SU-DHL-6 (cell line): Measurements from ENCODE around the gene MARVELD1.

Source experiments
- EZH2phosphoT487 ChIP-seq: fragments of 200-600 bp; sonication (generic), shearing (Covaris generic); conservative IDR thresholded peaks from 2 replicates; pipeline ENCODE4 v1.6.1; 2018; ENCODE audit warnings: mild to moderate bottlenecking, antibody characterized with exemption, low read length, moderate library complexity, mixed read lengths
- TF ChIP-seq, protein P1 (sequence below): fragments of 200-600 bp; sonication (generic); IDR thresholded peaks from one replicate; pipeline ENCODE4 v1.5.1; 2017; ENCODE audit warnings: antibody characterized with exemption, mild to moderate bottlenecking, low read length, moderate library complexity; ENCODE audit not compliant: insufficient read depth, poor library complexity, severe bottlenecking

DNA sequence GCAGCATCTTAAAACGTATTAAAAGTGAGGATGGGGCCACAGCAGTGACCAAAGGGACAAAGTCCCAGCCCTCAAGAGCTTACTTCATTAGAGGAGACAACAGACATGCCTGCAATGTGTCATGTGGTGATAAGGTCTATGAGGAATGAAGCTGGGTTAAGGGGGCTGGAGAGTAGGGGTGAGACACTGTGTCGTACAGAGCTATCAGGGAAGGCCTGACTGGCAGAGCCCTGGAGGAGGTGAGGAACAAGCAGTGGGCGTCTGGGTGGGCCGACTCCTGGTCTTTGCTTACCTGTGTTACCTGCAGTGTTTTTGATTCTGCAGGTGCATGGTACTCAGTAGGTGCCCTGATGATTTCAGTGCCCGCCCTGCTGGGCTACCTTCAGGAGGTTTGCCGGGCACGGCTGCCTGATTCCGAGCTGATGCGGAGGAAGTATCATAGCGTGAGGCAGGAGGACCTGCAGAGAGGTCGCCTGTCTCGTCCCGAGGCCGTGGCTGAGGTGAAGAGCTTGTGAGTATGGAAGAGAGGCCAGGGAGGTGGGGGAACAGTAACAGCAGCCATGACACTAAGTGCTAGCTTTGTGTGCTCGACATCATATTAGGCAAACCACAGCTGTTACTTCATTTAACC lies 31.0 kb downstream of the MARVELD1 start:
- TF ChIP-seq, protein P1, sequence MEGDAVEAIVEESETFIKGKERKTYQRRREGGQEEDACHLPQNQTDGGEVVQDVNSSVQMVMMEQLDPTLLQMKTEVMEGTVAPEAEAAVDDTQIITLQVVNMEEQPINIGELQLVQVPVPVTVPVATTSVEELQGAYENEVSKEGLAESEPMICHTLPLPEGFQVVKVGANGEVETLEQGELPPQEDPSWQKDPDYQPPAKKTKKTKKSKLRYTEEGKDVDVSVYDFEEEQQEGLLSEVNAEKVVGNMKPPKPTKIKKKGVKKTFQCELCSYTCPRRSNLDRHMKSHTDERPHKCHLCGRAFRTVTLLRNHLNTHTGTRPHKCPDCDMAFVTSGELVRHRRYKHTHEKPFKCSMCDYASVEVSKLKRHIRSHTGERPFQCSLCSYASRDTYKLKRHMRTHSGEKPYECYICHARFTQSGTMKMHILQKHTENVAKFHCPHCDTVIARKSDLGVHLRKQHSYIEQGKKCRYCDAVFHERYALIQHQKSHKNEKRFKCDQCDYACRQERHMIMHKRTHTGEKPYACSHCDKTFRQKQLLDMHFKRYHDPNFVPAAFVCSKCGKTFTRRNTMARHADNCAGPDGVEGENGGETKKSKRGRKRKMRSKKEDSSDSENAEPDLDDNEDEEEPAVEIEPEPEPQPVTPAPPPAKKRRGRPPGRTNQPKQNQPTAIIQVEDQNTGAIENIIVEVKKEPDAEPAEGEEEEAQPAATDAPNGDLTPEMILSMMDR = no peak
- TF ChIP-seq EZH2phosphoT487 = no peak
